IMR-90 (cell line): Measurements from ENCODE around the gene SNAPC1.
"Not testable (repeated sequence)": the region's sequence is repeated elsewhere in the genome, so short reads cannot be mapped to it uniquely, and the experiment has no call there.

Experiments
- CEBPB ChIP-seq: IDR thresholded peaks from 2 replicates; pipeline ENCODE4 v1.6.1; 2012; ENCODE audit warnings: low read depth, low read length, improper control_type of control experiment
- MAFK ChIP-seq: IDR thresholded peaks from 2 replicates; pipeline ENCODE4 v1.6.1; 2012; ENCODE audit warnings: low read depth, low read length, improper control_type of control experiment
- NFE2L2 ChIP-seq: fragments of 150-350 bp; IDR thresholded peaks from 2 replicates; pipeline ENCODE4 v1.6.1; 2016; ENCODE audit warnings: low read depth, mild to moderate bottlenecking, low read length
- POLR2A ChIP-seq: IDR thresholded peaks from 2 replicates; pipeline ENCODE4 v1.6.1; 2012; ENCODE audit warnings: mild to moderate bottlenecking, low read depth, low read length
- RAD21 ChIP-seq: IDR thresholded peaks from 2 replicates; pipeline ENCODE4 v1.6.1; 2012; ENCODE audit warnings: low read length, improper control_type of control experiment
- RCOR1 ChIP-seq: IDR thresholded peaks from 2 replicates; pipeline ENCODE4 v1.6.1; 2012; ENCODE audit warnings: mild to moderate bottlenecking, low read length, improper control_type of control experiment; ENCODE audit not compliant: insufficient replicate concordance
- USF2 ChIP-seq: fragments of 150-350 bp; IDR thresholded peaks from 2 replicates; pipeline ENCODE4 v1.6.1; 2017; ENCODE audit warnings: mild to moderate bottlenecking, antibody characterized with exemption, low read length, low read depth
- TF ChIP-seq, protein P1 (sequence below): fragments of 150-350 bp; IDR thresholded peaks from 2 replicates; pipeline ENCODE4 v1.6.1; 2016; ENCODE audit warnings: low read depth, mild to moderate bottlenecking, low read length, moderate library complexity, borderline replicate concordance
- TF ChIP-seq, protein P2 (sequence below): conservative IDR thresholded peaks from 2 replicates; pipeline ENCODE4 v1.5.1; 2012; ENCODE audit warnings: mild to moderate bottlenecking, low read depth, low read length, improper control_type of control experiment

DNA sequence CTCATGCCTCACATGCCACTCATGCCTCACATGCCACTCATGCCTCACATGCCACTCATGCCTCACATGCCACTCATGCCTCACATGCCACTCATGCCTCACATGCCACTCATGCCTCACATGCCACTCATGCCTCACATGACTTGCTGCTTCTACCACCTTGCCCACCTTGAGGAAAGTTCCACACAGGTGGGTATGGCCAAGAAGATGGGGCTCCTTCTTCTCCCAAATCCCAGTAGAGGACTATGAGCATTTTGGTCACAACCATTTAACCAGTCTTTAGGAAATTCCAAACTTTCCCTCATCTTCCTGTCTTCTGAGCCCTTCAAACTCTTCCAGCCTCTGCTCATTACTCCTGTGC lies 6.9 kb upstream of the SNAPC1 start:
- not testable (repeated sequence) for TF ChIP-seq MAFK, RAD21, RCOR1, CEBPB, USF2, POLR2A, NFE2L2
- TF ChIP-seq, protein P1, sequence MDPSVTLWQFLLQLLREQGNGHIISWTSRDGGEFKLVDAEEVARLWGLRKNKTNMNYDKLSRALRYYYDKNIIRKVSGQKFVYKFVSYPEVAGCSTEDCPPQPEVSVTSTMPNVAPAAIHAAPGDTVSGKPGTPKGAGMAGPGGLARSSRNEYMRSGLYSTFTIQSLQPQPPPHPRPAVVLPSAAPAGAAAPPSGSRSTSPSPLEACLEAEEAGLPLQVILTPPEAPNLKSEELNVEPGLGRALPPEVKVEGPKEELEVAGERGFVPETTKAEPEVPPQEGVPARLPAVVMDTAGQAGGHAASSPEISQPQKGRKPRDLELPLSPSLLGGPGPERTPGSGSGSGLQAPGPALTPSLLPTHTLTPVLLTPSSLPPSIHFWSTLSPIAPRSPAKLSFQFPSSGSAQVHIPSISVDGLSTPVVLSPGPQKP: not testable (repeated sequence)
- TF ChIP-seq, protein P2, sequence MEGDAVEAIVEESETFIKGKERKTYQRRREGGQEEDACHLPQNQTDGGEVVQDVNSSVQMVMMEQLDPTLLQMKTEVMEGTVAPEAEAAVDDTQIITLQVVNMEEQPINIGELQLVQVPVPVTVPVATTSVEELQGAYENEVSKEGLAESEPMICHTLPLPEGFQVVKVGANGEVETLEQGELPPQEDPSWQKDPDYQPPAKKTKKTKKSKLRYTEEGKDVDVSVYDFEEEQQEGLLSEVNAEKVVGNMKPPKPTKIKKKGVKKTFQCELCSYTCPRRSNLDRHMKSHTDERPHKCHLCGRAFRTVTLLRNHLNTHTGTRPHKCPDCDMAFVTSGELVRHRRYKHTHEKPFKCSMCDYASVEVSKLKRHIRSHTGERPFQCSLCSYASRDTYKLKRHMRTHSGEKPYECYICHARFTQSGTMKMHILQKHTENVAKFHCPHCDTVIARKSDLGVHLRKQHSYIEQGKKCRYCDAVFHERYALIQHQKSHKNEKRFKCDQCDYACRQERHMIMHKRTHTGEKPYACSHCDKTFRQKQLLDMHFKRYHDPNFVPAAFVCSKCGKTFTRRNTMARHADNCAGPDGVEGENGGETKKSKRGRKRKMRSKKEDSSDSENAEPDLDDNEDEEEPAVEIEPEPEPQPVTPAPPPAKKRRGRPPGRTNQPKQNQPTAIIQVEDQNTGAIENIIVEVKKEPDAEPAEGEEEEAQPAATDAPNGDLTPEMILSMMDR: not testable (repeated sequence)
